ENCODE data around the gene DNM3.

Gene DNM3

DNA sequence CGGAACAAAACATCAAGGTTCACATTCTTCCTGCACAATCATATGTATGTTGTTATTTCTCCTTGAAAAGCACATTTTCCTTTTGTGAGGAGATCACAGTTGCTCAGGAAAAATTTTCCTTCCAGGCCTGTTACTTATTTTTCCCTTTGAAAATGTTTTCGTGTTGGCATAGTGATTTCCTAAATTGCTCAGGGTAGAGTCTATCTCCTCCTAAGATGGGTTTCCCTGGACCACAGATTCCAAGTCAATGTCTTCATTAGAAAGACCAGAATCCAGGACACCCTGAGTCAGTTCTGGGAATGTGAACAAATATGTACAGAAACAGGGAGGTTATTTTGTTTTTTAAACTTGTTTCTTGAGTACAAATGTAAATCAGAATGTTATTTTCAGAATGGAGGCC lies 484.8 kb downstream of the DNM3 start:
- DNase-seq (ENCODE audit: low spot score): no peak

DNA sequence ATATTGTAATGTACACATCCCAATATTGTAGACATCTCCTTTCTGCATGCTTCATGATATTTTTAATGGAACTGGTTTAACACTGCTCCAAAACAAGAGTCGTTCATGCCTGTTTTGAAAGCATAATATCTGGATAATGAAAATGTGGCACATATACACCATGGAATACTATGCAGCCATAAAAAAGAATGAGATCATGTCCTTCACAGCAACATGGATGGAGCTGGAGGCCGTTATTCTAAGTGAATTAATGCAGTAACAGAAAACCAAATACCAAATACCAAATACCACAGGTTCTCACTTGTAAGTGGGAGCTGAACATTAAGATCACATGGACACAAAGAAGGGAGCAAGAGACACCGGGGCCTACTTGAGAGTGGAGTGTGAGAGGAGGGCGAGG lies 487.0 kb downstream of the DNM3 start:
- DNase-seq (ENCODE audit: low spot score): no peak

- DNase-seq (ENCODE audit: low spot score): no peak
These were observed 490.9 kb downstream of the DNM3 start for GRCh38 chr1:172332230-172332629.

GRCh38 chr1:172335377-172335776 lies 494.1 kb downstream of the DNM3 start:
- DNase-seq (ENCODE audit: low spot score): no peak

DNA sequence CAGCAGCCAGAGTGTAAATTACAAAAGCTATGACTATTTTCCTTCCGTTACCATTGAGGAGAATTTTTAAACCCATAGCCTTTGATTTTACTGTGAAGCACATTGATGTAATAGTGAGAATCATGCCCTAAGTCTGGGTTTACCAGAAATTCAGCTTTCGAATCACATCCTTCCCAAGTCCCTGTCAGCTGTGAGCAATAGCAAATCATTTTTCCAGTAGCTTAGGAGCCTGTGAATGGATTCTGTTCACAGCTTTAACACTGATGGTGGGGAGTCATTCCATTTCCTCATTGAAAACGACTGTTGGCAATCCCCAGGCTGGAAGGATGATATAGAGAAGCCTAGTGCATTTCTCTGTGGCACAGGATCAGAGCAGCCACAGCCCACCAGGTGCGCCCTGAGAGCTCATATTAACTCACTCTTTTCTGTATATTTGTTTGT lies 497.0 kb downstream of the DNM3 start:
- no peak for DNase-seq (ENCODE audit: low spot score)

DNA sequence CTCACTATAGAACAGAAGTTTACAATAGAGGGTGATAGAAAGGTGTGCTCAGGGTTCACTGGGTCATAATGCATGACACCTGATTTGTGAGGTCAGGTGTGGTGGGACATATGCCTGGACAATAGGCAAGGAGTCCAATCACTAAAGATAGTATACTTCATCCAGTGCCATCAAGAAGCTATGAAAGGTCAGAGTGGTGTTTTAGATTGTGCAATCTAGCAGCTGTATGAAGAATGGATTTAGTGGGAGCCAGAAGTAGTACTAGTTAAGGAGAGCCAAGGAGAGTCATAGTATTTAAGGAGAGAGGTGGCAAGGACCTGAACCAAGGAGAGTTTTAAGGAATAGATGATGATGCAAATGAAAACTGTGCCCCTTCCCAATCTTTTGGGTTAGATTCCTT lies 498.5 kb downstream of the DNM3 start:
- DNase-seq (ENCODE audit: low spot score): no peak

- no peak for DNase-seq (ENCODE audit: low spot score)
These were observed 499.2 kb downstream of the DNM3 start for GRCh38 chr1:172340520-172340919.

DNA sequence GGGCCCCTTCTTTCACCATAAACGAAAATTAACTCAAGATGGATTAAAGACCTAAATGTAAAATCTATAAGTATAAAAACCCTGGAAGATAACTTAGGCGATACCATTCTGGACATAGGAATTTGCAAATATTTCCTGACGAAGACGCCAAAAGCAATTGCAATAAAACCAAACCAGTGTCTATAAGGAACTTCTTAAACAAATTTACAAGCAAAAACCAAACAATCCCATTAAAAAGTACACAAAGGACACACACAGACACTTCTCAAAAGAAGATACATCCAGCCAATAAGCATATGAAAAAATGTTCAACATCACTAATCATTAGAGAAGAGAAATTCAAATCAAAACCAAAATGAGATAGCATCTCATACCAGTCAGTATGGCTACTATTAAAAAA lies 500.4 kb downstream of the DNM3 start:
- DNase-seq (ENCODE audit: low spot score): no peak

DNA sequence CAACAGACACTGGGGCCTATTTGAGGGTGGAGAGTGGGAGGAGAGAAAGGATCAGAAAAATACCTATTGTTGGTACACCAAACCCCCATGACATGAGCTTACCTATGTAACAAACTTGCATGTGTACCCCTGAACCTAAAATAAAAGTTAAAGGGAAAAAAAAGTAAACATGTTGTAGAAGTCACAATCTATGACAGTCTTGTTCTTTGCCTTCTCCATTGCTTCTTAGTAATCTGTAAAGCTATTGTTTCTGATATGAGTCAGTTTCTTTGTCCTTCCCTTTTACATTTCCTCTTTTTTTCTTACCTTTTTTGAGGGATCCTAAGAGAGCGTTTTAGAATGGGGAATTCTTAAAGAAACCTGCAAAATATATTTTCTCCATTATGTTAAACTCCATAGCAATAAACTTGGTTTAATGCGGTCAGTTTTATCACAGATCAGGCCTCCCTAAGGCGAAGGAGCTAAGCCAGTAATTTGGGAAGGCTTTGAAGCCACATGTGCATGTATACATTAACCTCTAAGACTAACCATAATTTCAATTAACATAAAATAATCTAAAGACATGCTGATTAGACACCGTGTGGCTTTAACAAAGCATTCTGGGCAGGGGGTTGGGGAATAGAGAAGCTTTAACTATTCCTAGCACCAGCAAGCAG lies 501.4 kb downstream of the DNM3 start:
- DNase-seq (ENCODE audit: low spot score): no peak

DNA sequence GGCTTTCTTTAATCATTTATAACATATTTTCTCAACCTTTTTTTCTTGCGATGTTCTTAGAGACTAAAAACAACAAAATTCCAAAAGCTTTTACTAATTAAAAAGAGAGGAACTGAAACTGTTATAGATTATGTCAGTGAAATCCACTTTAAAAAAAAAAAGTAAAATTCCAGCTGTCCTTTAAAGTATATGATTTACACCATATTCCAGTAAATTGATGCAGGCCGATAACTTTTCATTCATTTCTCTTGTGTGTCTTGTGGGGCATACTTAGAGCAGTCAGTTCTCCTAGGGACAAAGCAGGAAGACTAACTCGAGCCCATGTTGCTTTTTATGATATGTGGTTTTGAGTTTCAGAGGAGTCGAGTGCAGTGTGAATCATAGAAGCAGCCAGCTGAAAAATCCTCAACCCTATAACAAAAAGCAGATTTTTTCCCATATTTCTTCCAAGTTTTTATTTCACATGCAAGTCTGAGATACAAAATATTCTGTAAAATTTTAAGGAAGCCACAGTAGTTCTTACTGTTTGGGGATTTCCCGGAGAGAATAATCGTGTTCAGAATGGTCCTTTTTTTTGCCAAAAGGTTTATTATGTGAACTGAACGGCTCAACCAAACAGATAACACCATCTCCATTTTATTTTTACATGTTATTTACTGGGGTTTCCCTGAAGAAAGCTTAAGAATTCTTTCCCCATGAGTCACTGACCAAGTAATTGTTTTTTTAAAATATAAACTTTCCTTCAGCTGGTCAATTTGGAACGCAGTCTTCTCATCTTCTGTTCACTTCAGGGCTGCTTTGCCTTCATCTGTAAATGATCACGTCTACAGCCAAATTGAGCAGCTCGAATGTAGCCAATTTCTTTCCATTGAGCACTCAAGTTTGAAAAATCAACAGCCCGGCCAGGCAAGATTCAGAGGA lies 502.2 kb downstream of the DNM3 start:
- DNase-seq (ENCODE audit: low spot score): no peak

DNA sequence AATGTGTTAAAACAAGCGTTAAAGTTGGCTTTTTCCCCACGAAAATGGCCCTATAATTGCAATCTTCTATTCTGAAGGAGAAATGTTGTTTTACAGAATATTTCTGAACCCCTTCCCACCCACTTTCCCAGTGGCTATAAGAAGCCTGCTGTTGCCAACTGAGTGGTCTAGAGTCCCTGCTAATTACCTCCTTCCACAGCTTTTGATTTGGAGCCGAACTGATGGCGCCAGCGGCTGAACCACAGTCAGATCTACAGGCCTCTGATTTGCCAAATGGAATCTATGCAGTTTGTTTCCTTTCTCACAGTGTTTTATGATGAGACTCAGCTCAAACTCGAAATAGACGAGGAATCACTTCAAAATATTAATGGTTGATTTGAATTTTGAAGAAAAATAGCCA lies 503.1 kb downstream of the DNM3 start:
- no peak for DNase-seq (ENCODE audit: low spot score)

- DNase-seq (ENCODE audit: low spot score): no peak
These were observed 503.8 kb downstream of the DNM3 start for GRCh38 chr1:172345077-172345476.

DNA sequence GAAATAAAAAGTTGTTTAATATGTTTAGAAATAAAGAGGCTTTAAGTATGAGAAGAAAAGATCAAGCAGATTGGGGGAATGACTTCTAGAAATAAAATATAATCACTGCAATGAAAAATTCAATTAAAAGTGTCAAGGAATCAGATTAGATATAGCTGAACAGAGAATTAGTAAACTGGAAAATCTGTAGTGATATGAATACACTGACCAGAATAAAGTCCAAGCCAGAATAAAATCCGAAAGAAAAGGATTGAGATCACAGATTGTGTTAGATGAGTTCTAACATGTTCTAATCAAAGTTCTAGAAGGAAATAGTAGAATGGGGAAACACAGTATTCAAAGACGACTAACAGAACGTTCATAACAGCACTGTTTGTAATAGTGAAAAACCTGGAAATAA lies 506.1 kb downstream of the DNM3 start:
- DNase-seq (ENCODE audit: low spot score): no peak

DNA sequence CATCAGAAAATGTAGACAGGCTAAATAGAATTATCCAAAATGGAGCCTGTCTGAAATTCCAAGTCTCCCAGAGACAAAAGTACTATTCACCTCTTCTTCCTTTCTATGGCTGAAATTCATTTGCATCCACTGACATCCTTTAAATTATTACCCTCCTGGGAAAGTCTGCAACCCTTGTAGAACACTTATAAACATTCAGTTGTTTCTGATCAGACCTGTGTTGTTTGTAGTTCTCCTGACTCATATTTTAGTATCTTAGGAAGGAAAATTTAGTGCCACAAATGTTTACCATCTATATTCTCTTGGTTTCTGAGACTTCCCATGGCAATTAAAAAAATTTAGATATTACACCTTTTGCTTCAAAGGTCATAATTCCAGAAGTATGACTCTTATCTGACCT lies 509.6 kb downstream of the DNM3 start:
- DNase-seq (ENCODE audit: low spot score): no peak

- no peak for DNase-seq (ENCODE audit: low spot score)
These were observed 510.0 kb downstream of the DNM3 start for GRCh38 chr1:172351346-172351745.

DNA sequence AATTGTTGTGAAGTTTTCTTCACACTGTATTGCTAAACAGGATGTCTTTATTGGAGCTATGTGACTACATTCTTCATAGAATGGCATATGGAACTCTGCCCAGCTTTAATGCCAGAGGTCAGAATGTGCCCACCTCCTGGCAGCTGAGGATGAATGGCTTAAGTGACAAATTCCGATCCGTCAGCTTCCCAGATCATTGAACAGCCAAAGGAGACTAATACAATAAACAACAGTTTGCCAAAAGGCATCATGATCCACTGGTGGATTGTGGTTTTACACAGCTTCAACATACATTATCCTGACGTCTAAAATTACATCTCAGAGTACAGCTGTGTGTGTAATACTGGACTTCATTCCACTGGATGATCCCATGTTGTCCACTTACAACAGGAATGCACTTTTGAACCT lies 510.5 kb downstream of the DNM3 start:
- no peak for DNase-seq (ENCODE audit: low spot score)

GRCh38 chr1:172352435-172352834 lies 511.1 kb downstream of the DNM3 start:
- DNase-seq (ENCODE audit: low spot score): no peak

DNA sequence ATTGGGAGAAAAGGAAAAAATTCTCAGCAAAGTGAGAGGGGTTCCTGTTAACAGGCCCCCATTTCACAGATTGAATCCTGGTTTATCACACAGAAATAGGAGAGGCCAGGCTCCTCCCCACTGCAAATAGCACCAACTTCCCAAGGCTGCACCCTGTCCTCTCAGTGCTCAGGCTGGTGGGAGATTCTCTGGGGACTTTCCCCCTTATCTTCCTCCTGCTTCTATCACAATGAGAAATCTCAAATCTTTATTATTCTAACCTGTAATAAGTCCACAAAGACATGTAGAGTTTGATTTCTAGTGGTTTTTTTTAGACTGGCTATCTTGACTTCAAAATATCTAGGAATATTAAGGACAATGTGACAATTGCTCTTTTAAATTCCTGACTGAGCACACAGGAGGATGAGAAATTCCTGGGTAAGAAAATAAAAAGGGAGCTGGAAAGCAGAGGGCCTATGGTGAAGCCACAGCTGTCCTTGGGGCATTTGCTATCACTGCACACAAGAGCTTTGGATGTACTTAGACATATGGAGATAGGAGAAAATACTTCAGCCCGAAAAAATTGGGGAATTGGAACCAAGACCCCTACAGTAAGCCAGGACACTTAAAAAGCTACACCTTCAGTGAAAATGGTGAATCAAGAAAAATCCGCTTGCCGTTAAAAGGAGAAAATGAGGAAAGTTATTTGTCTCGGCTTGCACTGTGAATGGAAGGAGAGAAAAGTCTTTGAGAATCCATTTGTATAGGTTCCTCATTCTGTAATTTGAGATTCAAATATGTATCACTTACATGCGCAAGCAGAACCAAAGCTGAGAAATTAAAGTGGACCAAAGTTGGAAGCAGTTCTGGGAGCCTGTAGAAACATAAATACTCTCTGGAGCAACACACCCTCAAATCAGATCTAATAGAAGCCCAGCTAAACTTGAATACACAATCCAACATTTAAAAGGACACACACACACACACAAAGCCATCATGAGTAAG lies 513.3 kb downstream of the DNM3 start:
- DNase-seq (ENCODE audit: low spot score): no peak

- no peak for DNase-seq (ENCODE audit: low spot score)
These were observed 515.3 kb downstream of the DNM3 start for GRCh38 chr1:172356620-172357019.

GRCh38 chr1:172357753-172358385 lies 516.6 kb downstream of the DNM3 start:
- no peak for DNase-seq (ENCODE audit: low spot score)

- no peak for DNase-seq (ENCODE audit: low spot score)
These were observed 518.2 kb downstream of the DNM3 start for GRCh38 chr1:172359491-172359999.

- no peak for DNase-seq (ENCODE audit: low spot score)
These were observed 519.2 kb downstream of the DNM3 start for GRCh38 chr1:172360511-172360910.

All from putamen (tissue), 1 donor.